Smooth muscle cell of the coronary artery (primary cell): ENCODE measurements around the gene C18orf32. TPM values are rescaled to one million over a fixed set of nuclear protein-coding genes. Genes with fewer than 3 reads are reported as not detected.

Experiments
- total RNA-seq: library from RNA; depleted of rRNA; stranded (reverse); fragments of >200 nt; gene quantifications from 2 replicates; pipeline ENCODE4 v1.2.3, GENCODE V29; 2014; ENCODE audit warnings: low replicate concordance

C18orf32 gene
- 2.1 and 7.9 TPM in 2 replicates for total RNA-seq

GRCh38 chr18:49486953-49487710 lies at the start of gene C18orf32:
C18orf32 (minus strand) TSS chr18:49487234; CDS start chr18:49483748, 3,486 bp downstream.

GRCh38 chr18:49491857-49492693 lies 5.0 kb upstream of the C18orf32 start, which contains the start of gene RPL17:
RPL17 (minus strand) TSS chr18:49492465.

Other genes with a start within 250 kb of the C18orf32 start
- gene DYM, start 26.6 kb downstream of the C18orf32 start, total RNA-seq, result 34.8 and 41.3 TPM in 2 replicates
- 2,395 and 3,228 TPM in 2 replicates for gene RPL17, start 5.2 kb upstream of the C18orf32 start, total RNA-seq
- 1.4 and 33.1 TPM in 2 replicates for gene LIPG, start 74.8 kb upstream of the C18orf32 start, total RNA-seq